HUES48 (cell line): Measurements from ENCODE around the gene CCDC92B.
A peak's percentile ranks its signal among the peaks of the same experiment; 100 is the strongest.

Experiments used
- H3K27ac ChIP-seq: one replicate; pipeline ENCODE4 v1.7.0; 2013; ENCODE audit warnings: low read depth, low read length, inconsistent platforms
- H3K27me3 ChIP-seq: 2 replicates; pipeline ENCODE4 v1.6.1; 2013; ENCODE audit warnings: mild to moderate bottlenecking, low read length; ENCODE audit not compliant: control insufficient read depth, insufficient read depth
- H3K36me3 ChIP-seq: 2 replicates; pipeline ENCODE4 v1.6.1; 2013; ENCODE audit warnings: low read length; ENCODE audit not compliant: control insufficient read depth, insufficient read depth
- H3K4me1 ChIP-seq: 2 replicates; pipeline ENCODE4 v1.6.1; 2013; ENCODE audit warnings: mild to moderate bottlenecking, low read length; ENCODE audit not compliant: control insufficient read depth, insufficient read depth
- H3K4me3 ChIP-seq: 2 replicates; pipeline ENCODE4 v1.5.1; 2013; ENCODE audit warnings: mild to moderate bottlenecking, low read depth, low read length
- H3K9ac ChIP-seq: 2 replicates; pipeline ENCODE4 v1.6.1; 2013; ENCODE audit warnings: mild to moderate bottlenecking, low read depth, low read length, moderate library complexity
- H3K9me3 ChIP-seq: 2 replicates; pipeline ENCODE4 v1.6.1; 2013; ENCODE audit warnings: low read length; ENCODE audit not compliant: control insufficient read depth, insufficient read depth

CCDC92B gene

DNA sequence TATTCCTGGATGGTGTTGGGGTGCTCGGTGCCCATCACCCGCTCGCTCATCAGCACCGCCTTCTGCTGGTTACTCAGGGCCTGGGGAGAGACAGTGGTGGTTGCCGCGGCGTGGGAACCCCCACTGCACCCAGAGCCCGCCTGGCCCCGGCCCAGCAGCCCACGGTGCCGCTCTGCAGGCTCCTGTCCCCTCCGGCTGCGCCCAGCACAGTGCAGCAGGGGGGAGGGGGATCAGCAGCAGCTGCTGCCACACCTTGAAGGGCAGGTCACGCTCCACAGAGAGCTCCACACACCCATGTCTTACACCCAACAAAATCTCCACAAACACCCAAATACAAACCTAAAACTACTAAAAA, 56.7 kb downstream of the CCDC92B start:
- H3K27ac ChIP-seq: no peak overlapping the region
- no peak overlapping the region for H3K4me3 ChIP-seq

DNA sequence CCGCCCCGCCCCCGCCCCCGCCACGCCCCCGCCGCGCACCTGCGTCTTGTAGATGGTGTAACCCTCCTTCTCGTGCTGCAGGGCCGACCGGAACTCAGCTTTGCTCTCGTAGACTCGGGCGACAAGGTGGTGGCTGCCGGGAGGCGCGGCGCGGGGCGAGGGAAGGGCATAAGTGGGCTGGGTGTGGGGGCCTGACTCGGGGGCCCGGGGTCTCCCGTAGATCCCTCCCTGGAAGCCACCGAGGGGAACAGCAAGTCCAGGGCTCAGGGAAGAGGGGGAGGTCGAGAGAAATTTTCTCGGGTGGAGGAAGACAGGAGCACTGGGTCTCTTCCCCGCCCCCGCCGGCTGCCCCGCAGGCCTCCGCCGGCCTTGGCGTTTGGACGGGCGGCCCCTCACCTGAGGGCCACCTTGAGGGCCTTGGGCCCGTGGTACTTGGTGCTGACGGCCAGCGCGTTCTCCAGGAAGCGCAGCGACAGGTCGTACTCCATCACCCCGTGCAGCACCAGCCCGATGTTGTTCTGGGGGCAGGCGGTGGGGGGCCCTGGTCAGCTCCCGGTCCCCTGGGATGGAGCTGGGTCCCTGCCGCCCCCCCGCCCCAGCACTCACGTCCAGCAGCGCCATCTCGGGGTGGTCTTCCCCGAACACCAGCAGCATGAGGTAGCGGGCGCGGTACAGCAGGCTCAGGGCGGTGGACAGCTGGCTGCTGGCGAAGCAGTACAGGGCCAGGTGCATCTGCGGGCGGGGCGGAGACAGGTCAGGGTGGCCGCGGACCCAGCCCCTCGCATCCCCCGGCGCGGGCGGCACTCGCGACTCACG, 57.3 kb downstream of the CCDC92B start:
- H3K36me3 ChIP-seq: peaks cover 55% of the 10 kb centered on the region
- H3K9me3 ChIP-seq: no peaks in the 10 kb centered on the region
- H3K4me1 ChIP-seq: peaks cover 4% of the 10 kb centered on the region; the same call in 1 of the 2 replicates
- no peaks in the 10 kb centered on the region for H3K27me3 ChIP-seq
- no peak overlapping the region for H3K9ac ChIP-seq
- no peak overlapping the region for H3K4me3 ChIP-seq
- no peak overlapping the region for H3K27ac ChIP-seq

More for the DNA sequence above, 56.7 kb downstream of the CCDC92B start:
- Histone ChIP-seq H3K36me3 (peaks cover 60% of the 10 kb centered on the region), H3K4me1 (peaks cover 4% of the 10 kb centered on the region; the same call in 1 of the 2 replicates), H3K9me3 (no peaks in the 10 kb centered on the region), H3K27me3 (no peaks in the 10 kb centered on the region), H3K9ac (no peak overlapping the region)

GRCh38 chr17:2691069-2691871, 58.2 kb downstream of the CCDC92B start:
- Histone ChIP-seq H3K4me3 (no peak overlapping the region), H3K27ac (no peak overlapping the region), H3K36me3 (peaks cover 47% of the 10 kb centered on the region), H3K9ac (no peak overlapping the region), H3K4me1 (peaks cover 4% of the 10 kb centered on the region; the same call in 1 of the 2 replicates), H3K9me3 (no peaks in the 10 kb centered on the region), H3K27me3 (no peaks in the 10 kb centered on the region)

GRCh38 chr17:2690165-2691068, 59.0 kb downstream of the CCDC92B start:
- Histone ChIP-seq H3K27me3 (no peaks in the 10 kb centered on the region), H3K4me1 (peaks cover 4% of the 10 kb centered on the region; the same call in 1 of the 2 replicates), H3K9ac (no peak overlapping the region), H3K4me3 (no peak overlapping the region), H3K36me3 (peaks cover 39% of the 10 kb centered on the region), H3K9me3 (no peaks in the 10 kb centered on the region), H3K27ac (no peak overlapping the region)

DNA sequence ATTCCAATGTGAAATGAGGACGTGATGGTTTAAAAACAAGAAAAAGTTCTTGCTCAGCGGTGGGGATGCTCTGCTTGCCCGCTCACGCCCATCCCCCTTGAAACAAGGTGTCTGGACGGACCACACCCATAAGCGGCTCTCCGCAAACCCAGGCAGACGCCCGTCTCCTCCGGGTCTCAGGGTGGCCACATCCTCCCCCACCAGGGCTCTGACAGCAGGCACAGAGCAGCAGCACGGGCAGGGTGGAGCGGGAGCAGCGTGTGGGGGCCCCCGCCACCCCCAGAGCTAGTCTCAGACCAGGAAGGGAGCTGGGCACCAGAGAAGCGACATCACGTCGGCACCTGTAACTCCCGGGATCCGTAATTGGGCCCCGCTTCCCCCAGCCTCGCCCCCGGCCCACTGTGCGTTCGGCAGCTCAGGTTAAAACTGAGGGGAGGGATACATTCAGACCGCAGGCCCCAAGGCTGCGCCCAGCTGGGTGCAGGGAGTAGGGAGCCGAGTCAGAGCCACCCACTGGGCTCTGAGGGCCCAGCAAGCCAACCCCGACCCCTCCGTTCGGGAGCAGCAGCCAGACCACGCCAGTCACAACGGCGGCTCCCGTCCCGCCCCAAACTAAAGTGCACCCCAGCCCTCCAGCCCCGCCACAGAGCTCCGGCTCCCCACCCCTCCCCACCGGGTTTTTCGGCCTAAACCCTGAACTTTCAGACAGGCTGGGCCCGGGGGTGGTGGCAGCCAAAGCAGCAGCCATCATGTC, 59.9 kb downstream of the CCDC92B start:
- Histone ChIP-seq H3K27ac (peak overlapping the region; percentile 42), H3K36me3 (peaks cover 31% of the 10 kb centered on the region), H3K9ac (no peak overlapping the region), H3K27me3 (no peaks in the 10 kb centered on the region), H3K4me1 (peaks cover 4% of the 10 kb centered on the region; the same call in 1 of the 2 replicates), H3K4me3 (no peak overlapping the region), H3K9me3 (no peaks in the 10 kb centered on the region)

GRCh38 chr17:2688351-2689342, 60.8 kb downstream of the CCDC92B start:
- no peaks in the 10 kb centered on the region for H3K9me3 ChIP-seq
- H3K27me3 ChIP-seq: no peaks in the 10 kb centered on the region
- no peak overlapping the region for H3K9ac ChIP-seq
- H3K36me3 ChIP-seq: peaks cover 32% of the 10 kb centered on the region
- H3K27ac ChIP-seq: peak overlapping the region; percentile 38
- H3K4me3 ChIP-seq: no peak overlapping the region
- peaks cover 4% of the 10 kb centered on the region; the same call in 1 of the 2 replicates for H3K4me1 ChIP-seq

DNA sequence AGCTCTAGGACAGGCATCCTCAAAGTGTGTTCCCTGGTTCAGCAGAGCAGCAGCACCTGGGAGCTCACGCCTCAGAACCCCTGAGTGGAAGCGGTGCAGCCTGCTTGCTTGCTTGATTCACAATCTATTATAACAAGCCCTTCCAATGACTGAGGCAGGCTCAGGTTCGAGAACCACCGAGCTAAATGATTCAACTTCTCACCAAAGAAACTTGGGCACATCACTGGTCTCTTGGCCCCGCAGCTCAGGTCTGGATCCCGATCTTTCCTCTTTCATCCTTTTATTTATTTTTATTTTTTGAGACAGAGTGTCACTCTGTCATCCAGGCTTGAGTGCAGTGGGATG, 62.4 kb downstream of the CCDC92B start:
- H3K9ac ChIP-seq: no peak overlapping the region
- no peaks in the 10 kb centered on the region for H3K27me3 ChIP-seq
- no peaks in the 10 kb centered on the region for H3K9me3 ChIP-seq
- no peak overlapping the region for H3K27ac ChIP-seq
- H3K4me1 ChIP-seq: peaks cover 4% of the 10 kb centered on the region; the same call in 1 of the 2 replicates
- H3K4me3 ChIP-seq: no peak overlapping the region
- H3K36me3 ChIP-seq: peaks cover 37% of the 10 kb centered on the region

DNA sequence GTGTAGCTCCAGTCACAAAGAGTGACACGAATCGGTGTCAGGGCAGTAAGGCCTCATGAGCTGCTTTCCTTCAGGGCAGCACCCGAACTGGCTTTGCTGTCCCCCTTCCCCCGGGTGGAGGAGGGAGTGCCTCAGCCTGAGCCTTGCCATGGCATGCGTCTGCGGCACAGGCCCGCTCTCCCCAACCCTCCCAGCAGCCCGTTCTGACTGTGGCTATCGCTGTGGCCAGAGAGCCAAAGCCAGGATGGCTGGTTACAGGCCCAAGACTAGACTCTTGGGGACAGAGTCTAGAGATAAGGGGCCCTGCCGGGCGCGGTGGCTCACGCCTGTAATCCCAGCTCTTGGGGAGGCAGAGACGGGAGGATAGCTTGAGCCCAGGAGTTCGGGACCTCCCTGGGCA, 63.8 kb downstream of the CCDC92B start:
- no peak overlapping the region for H3K27ac ChIP-seq
- no peaks in the 10 kb centered on the region for H3K27me3 ChIP-seq
- H3K4me1 ChIP-seq: peaks cover 4% of the 10 kb centered on the region; the same call in 1 of the 2 replicates
- H3K36me3 ChIP-seq: peaks cover 43% of the 10 kb centered on the region
- H3K9me3 ChIP-seq: no peaks in the 10 kb centered on the region
- H3K4me3 ChIP-seq: no peak overlapping the region
- H3K9ac ChIP-seq: no peak overlapping the region

DNA sequence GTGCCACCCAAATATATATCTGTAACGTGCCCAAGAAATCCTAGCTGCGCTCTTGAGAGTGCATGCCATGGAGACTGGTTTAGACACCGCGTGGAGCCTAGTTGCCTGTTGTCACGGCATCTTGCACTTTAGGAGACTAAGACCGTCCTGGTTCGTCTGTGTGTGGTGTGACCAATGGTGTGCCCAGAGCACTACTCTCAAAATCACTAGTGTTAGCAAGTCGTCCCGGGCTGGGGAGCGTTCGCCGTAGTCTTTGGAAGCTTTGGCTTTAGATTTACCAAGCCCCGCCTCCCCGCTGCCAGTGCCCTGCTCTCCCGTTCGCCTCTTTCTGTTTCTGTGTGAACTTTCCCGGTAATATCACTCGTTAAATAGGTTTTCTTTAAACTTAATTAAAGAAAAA, 64.9 kb downstream of the CCDC92B start:
- Histone ChIP-seq H3K9me3 (no peaks in the 10 kb centered on the region), H3K4me3 (no peak overlapping the region), H3K9ac (no peak overlapping the region), H3K27ac (no peak overlapping the region), H3K4me1 (peaks cover 3% of the 10 kb centered on the region; the same call in 1 of the 2 replicates), H3K27me3 (no peaks in the 10 kb centered on the region), H3K36me3 (peaks cover 48% of the 10 kb centered on the region)
